Right lobe of liver (tissue), 4 donors: Measurements from ENCODE around the gene PSMB7.

ENCODE experiments used
- CTCF ChIP-seq, 4 donors: fragments of 200-600 bp in 3 of 4; fragments of 450-650 bp in 1 of 4; IDR thresholded peaks; one replicate each; pipeline versions ENCODE4 v1.5.1 to v1.8.0; 2016 to 2022; ENCODE audit warnings: antibody characterized with exemption in 4 of 4, mild to moderate bottlenecking in 2 of 4
- POLR2A ChIP-seq: fragments of 450-650 bp; IDR thresholded peaks from one replicate; pipeline ENCODE4 v1.6.1; 2017; ENCODE audit warnings: antibody characterized with exemption, mild to moderate bottlenecking
- donor health status: DM: no; HTN: no; CAD: no.
- donor health status: DM: no; HTN: no; CAD: no.
- donor health status: DM: no; HTN: yes; CAD: no.

- TF ChIP-seq CTCF (IDR thresholded peaks at IDR 0.05): no peak
- TF ChIP-seq POLR2A: no peak
Observed at GRCh38 chr9:124457887-124458431, 42.7 kb upstream of the PSMB7 start.
